Left lobe of liver (tissue), 2 donors: Measurements from ENCODE around the gene GNB1L. TPM values are rescaled to one million over a fixed set of nuclear protein-coding genes. Genes with fewer than 3 reads are reported as not detected.

Experiments
- ATAC-seq: fragments of 200-7000 bp; cut with Tn5 transposase; one replicate; pipeline ENCODE4 v1.9.1; 2020; ENCODE audit warnings: mild to moderate bottlenecking, moderate library complexity
- DNase-seq: peaks from one replicate; pipeline ENCODE4 v3.0.0-alpha.2; 2020; ENCODE audit warnings: low spot score
- total RNA-seq: library from RNA; stranded (reverse); gene quantifications from one replicate; pipeline ENCODE4 v1.2.1, GENCODE V29; 2021
- donor health status: DM: no; HTN: no; CAD: no; lungs with moderate emphysema.
- donor health status: DM: no; HTN: yes; CAD: no.

GNB1L gene
- total RNA-seq, 1 donor from 2014 or later: 4.3 TPM

- DNase-seq (peak; percentile 73), ATAC-seq (peak; percentile 93)
These were observed 98.2 kb downstream of the GNB1L start for GRCh38 chr22:19756288-19757128.

GRCh38 chr22:19755722-19756287 lies 98.9 kb downstream of the GNB1L start:
- no peak for DNase-seq
- no peak for ATAC-seq

- no peak for ATAC-seq
- DNase-seq: no peak
These were observed 99.4 kb downstream of the GNB1L start for GRCh38 chr22:19755145-19755710.

- ATAC-seq: no peak
- no peak for DNase-seq
These were observed 100.0 kb downstream of the GNB1L start for GRCh38 chr22:19754701-19755144.

- ATAC-seq (no peak), DNase-seq (no peak)
These were observed 100.5 kb downstream of the GNB1L start for GRCh38 chr22:19753996-19754700.

- ATAC-seq (no peak), DNase-seq (no peak)
These were observed 101.4 kb downstream of the GNB1L start for GRCh38 chr22:19753090-19753842.

- DNase-seq: no peak
- no peak for ATAC-seq
These were observed 103.0 kb downstream of the GNB1L start for GRCh38 chr22:19751497-19752245.

GRCh38 chr22:19750507-19751490 lies 103.9 kb downstream of the GNB1L start:
- no peak for DNase-seq
- ATAC-seq: no peak

GRCh38 chr22:19749876-19750275 lies 104.8 kb downstream of the GNB1L start:
- ATAC-seq: no peak
- no peak for DNase-seq

GRCh38 chr22:19748991-19749664 lies 105.5 kb downstream of the GNB1L start:
- DNase-seq (no peak), ATAC-seq (no peak)

GRCh38 chr22:19748139-19748538 lies 106.5 kb downstream of the GNB1L start:
- DNase-seq: no peak
- no peak for ATAC-seq

GRCh38 chr22:19747551-19747950 lies 107.1 kb downstream of the GNB1L start:
- ATAC-seq: no peak

GRCh38 chr22:19746726-19747125 lies 107.9 kb downstream of the GNB1L start:
- DNase-seq: no peak
- ATAC-seq: no peak

More at GRCh38 chr22:19747551-19747950, 107.1 kb downstream of the GNB1L start:
- DNase-seq: no peak

- no peak for ATAC-seq
- no peak for DNase-seq
These were observed 109.2 kb downstream of the GNB1L start for GRCh38 chr22:19745155-19746101.

GRCh38 chr22:19744350-19745006 lies 110.2 kb downstream of the GNB1L start:
- DNase-seq (no peak), ATAC-seq (no peak)

GRCh38 chr22:19743651-19744050 lies 111.0 kb downstream of the GNB1L start:
- ATAC-seq (no peak), DNase-seq (no peak)
